NCI-H2107 treated with DMSO at 0.1 percent for 48 hours (cell line): ENCODE results near the gene SDHA.
"Not testable (repeated sequence)": the region's sequence is repeated elsewhere in the genome, so short reads cannot be mapped to it uniquely, and the experiment has no call there.

Experiments
- DNase-seq: peaks from one replicate; lab custom pipeline; 2025; ENCODE audit not compliant: unreplicated experiment; lab: John Stamatoyannopoulos, UW

Gene SDHA

GRCh38 chr5:251975-252374 is 33.9 kb downstream of the SDHA start:
- not testable (repeated sequence) for DNase-seq

GRCh38 chr5:252546-252945 is 34.4 kb downstream of the SDHA start:
- DNase-seq = no peak

DNA sequence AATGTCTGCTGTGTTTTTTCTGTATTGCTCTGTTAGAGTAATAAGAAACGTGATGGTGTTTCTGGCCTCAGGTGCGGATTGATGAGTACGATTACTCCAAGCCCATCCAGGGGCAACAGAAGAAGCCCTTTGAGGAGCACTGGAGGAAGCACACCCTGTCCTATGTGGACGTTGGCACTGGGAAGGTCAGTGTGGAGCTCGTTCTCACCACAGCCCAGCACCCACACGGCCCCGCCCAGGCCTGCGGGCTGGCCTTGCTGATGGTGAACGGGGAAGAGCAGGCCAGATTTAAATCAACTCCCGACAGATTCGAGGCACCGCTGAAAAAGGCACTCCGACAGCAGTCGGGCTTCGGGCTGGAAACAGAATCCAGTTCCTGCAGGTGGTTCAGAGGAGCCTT is 36.2 kb downstream of the SDHA start:
- DNase-seq = not testable (repeated sequence)

- not testable (repeated sequence) for DNase-seq
Observed at GRCh38 chr5:255116-255515, 37.0 kb downstream of the SDHA start.

DNA sequence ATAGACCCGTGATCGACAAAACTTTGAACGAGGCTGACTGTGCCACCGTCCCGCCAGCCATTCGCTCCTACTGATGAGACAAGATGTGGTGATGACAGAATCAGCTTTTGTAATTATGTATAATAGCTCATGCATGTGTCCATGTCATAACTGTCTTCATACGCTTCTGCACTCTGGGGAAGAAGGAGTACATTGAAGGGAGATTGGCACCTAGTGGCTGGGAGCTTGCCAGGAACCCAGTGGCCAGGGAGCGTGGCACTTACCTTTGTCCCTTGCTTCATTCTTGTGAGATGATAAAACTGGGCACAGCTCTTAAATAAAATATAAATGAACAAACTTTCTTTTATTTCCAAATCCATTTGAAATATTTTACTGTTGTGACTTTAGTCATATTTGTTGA is 38.2 kb downstream of the SDHA start:
- DNase-seq = not testable (repeated sequence)

DNA sequence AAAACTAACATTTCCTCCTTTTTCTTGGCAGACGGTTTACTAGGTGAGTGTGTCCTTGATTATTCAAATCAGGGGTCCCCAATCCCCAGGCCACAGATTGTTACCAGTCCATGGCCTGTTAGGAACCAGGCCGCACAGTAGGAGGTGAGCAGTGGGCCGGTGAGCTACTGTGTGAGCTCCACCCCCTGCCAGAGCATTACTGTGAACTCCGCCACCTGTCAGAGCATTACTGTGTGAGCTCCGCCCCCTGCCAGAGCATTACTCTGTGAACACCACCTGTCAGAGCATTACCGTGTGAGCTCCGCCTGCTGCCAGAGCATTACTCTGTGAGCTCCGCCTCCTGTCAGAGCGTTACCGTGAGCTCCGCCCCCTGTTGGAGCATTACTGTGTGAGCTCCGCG is 39.0 kb downstream of the SDHA start:
- no peak for DNase-seq

DNA sequence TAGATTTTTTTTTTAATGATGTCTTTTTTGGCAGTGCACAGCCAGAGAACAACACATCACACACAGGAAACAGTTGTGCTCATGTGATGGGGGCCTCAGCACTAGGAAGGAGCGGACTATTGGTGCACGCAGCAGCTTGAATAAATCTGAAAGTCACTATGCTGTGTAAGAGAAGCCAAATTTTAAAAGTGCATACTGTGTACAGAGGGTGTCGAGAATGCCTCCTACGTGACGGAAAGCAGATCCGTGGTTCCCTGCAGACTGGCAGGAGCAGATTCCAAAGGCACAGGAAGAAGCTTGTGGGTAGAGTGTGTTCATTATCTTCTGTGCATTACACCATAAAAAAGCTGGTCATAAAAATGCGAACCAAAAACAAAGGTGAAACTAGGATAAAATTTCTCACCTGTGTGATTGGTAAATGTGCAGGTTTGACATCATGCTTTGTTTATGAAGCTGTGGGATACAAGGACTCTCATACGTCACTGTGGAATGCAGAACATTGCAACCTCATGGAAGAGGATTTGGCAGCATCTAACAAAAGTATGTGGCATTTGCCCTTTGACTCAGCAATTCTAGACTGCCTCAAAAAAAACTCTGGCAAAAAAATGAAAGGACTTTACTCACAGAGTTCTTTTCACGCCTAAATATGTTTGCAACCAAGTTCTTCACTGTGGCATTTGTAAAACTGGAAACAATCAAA is 45.3 kb downstream of the SDHA start:
- DNase-seq = not testable (repeated sequence)

DNA sequence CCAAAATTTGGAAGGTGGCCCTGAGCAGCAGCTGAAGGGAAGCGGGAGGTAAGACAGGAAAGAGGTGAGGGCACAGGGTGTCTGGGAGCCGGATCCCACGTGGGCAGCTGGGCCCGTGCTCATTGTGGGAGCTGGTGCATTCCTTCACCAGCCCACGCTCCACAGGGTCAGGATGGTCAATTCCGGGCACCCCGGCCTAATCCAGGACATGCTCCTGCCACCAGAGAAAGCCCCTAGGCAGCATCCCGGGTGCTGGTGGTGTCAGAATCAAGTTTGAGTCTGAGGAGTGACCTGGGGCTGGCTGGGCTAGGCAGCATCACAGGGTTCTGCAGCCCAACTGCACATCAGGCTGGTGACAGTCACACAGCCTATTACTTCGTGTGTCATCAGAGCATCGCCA is 46.2 kb downstream of the SDHA start:
- DNase-seq = no peak

GRCh38 chr5:266311-267026 is 48.3 kb downstream of the SDHA start:
- DNase-seq = not testable (repeated sequence)

- DNase-seq = no peak
Observed at GRCh38 chr5:267716-268115, 49.6 kb downstream of the SDHA start.

- DNase-seq = no peak
Observed at GRCh38 chr5:270340-270739, 52.2 kb downstream of the SDHA start.

DNA sequence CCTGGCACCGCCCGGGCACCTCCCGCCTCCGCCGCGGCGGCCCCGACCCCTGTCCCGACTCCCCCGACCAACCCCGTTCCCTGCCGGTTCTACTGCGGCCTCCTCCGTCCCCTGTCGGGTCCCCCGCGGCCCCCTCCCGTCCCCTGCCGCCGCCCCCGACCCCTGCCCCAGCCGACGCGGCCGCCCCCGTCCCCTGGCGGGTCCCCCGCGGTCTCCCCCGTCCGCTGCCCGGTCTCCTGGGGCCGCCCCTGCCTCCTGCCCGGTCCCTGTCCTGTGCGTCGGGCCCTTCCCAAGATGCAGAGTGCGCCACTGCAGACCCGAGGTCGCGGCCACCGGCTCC is 53.7 kb downstream of the SDHA start:
- DNase-seq = not testable (repeated sequence)

DNA sequence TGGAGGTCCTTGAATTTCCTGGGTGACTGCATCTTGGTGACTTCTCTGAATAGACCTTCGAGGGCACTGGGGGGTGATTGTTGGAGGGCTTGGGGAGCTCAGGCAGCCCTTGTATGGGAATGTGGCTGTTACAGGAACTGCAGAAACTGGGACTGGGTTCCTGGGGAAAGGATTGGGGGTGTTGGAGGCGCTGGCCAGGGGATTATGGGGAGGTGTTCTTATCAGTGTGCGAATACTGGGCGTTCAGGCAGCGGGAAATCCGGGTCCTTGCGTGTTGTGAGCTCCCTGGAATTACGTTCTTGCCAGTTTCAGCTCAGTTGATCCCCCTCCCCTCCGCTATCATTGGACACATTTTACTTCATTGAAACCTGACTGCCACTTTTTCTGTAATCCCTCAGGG is 55.0 kb downstream of the SDHA start:
- DNase-seq = not testable (repeated sequence)

- not testable (repeated sequence) for DNase-seq
Observed at GRCh38 chr5:273491-273890, 55.4 kb downstream of the SDHA start.

- not testable (repeated sequence) for DNase-seq
Observed at GRCh38 chr5:274346-274745, 56.2 kb downstream of the SDHA start.

DNA sequence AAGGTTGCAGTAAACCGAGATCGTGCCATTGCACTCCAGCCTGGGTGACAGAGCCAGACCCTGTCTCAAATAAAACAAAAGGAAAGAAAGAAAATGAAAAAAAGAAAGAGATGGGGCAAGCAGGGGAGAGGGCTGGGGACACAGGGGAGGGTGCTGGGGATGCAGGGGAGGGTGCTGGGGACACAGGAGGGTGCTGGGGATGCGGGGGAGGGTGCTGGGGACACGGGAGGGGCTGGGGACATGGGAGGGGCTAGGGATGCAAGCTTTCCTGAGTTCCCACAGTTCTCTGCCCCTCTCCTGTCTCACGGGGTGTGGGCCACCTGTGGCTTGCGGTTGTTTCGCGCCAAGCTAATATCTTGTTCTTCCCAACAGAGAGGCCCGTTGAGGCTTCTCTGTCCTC is 60.5 kb downstream of the SDHA start:
- no peak for DNase-seq

GRCh38 chr5:279051-279665 is 61.0 kb downstream of the SDHA start:
- DNase-seq = not testable (repeated sequence)

DNA sequence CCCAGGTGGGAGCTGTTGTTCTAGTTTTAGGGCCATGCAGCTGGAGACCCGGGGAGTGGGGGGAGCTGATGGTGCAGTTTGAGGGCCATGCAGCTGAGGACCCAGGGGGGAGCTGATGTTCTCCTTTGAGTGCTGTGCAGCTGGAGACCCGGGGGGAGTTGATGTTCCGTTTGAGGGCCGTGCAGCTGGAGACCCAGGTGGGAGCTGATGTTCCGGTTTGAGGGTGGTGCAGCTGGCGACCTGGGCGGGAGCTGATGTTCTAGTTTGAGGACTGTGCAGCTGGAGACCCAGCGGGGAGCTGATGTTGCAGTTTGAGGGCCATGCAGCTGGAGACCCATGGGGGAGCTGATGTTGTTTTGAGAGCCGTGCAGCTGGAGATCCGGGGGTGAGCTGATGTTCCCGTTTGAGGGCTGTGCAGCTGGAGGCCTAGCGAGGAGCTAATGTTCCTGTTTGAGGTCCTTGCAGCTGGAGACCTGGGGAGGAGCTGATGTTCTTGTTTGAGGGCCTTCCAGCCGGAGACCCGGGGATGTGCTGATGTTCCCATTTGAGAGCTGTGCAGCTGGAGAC is 68.0 kb downstream of the SDHA start:
- no peak for DNase-seq

GRCh38 chr5:290200-290599 is 72.1 kb downstream of the SDHA start:
- DNase-seq = not testable (repeated sequence)

DNA sequence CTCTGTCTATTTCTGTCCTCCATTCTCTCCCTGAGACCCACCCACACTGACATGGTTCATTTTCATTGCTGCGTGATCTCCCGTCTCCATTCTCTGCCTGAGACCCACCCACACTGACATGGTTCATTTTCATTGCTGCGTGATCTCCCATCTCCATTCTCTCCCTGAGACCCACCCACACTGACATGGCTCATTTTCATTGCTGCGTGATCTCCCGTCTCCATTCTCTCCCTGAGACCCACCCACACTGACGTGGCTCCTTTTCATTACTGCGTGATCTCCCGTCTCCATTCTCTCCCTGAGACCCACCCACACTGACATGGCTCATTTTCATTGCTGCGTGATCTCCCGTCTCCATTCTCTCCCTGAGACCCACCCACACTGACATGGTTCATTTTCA is 73.2 kb downstream of the SDHA start:
- not testable (repeated sequence) for DNase-seq

DNA sequence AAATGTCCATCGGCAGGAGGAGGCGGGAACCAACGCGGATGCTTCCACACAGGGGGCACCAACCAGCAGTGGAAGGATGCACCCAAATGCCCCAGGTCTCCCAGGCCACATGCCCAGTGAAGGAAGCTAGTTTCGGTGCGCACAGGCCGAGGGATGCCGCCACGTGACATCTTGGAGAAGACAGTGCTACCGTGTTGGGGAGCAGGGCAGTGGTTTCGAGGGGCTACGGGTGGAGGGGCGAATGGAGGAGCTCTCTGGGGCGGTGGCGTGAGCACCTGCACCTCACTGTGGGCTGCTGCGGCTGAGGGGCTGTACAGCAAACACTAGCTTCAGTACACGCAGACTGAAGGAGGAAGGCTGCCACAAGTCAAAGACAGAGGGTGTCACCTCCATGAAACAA is 76.7 kb downstream of the SDHA start:
- DNase-seq = not testable (repeated sequence)

GRCh38 chr5:296207-296606 is 78.1 kb downstream of the SDHA start:
- DNase-seq = not testable (repeated sequence)
